Neural progenitor cell (in vitro differentiated cells): ENCODE results near the gene ALK.

Source experiments
- EZH2phosphoT487 ChIP-seq: fragments of 200-600 bp; sonication (generic); IDR thresholded peaks from 2 replicates; pipeline ENCODE4 v1.6.1; 2017; ENCODE audit warnings: antibody characterized with exemption
- TF ChIP-seq, protein P1 (sequence below): fragments of 200-600 bp; sonication (generic); IDR thresholded peaks from 2 replicates; pipeline ENCODE4 v1.5.1; 2017; ENCODE audit warnings: antibody characterized with exemption, mild to moderate bottlenecking

DNA sequence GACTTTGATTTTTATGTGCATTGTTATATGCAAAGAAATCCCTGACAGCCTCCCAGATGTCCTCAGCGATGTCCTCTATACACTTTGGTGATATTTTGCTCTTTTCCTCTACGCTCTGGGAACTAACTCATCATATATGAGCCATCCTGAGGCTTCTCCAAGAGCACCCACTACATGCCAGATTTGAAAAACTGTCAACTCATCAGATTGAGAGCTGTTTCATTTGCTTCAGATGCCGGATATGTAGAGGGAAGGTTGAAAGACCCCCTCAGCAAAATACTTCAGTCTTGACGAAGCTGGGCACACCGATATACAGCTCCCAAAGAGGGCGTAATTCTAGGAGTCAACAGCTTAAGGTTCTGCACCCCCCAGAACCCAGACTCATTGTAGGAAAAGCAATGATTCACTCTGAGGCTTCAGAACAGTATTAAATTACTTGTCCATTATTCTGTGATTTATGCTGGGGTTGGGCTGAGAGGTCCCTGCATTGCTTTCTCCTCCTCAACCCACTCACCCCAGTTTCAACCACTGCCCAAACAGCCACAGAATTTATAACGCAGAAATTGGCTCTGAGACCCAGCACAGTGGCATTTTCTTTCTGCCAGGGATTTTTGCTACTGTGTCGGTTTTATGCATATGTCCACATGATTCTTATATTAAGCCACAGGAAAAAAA, 341.8 kb downstream of the ALK start:
- TF ChIP-seq, protein P1, sequence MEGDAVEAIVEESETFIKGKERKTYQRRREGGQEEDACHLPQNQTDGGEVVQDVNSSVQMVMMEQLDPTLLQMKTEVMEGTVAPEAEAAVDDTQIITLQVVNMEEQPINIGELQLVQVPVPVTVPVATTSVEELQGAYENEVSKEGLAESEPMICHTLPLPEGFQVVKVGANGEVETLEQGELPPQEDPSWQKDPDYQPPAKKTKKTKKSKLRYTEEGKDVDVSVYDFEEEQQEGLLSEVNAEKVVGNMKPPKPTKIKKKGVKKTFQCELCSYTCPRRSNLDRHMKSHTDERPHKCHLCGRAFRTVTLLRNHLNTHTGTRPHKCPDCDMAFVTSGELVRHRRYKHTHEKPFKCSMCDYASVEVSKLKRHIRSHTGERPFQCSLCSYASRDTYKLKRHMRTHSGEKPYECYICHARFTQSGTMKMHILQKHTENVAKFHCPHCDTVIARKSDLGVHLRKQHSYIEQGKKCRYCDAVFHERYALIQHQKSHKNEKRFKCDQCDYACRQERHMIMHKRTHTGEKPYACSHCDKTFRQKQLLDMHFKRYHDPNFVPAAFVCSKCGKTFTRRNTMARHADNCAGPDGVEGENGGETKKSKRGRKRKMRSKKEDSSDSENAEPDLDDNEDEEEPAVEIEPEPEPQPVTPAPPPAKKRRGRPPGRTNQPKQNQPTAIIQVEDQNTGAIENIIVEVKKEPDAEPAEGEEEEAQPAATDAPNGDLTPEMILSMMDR: no peak
- no peak for TF ChIP-seq EZH2phosphoT487
